Activated T-helper 9 cell treated with anti-CD3 and anti-CD28 coated beads, Interleukin-2, amount 50 U/mL, for 16 hours (primary cell): ENCODE results near the gene CCDC71.
A peak's percentile ranks its signal among the peaks of the same experiment; 100 is the strongest.

ENCODE experiments used
- DNase-seq: peaks from one replicate; pipeline ENCODE4 v3.0.0-alpha.2; 2020; ENCODE audit warnings: low read depth

The CCDC71 gene

DNA sequence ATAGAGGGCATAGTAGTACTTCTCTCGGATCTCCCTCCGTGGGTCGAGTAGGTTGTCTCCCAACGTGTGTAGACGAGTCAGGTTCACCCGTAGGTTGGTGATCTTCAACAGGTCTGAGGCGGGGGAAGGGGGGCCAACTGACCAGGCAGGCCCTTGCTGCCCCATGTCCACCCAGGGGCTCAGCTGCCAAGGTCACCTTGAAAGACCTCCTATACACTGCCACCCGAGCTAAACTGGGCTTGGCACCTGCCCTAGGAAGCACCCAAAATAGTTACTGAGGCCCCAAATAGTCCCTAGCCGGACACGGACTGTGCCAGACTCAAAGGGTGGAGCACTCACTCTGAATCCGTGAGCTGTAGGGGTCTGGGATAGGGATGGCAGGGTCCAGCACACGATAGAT lies 35.1 kb downstream of the CCDC71 start:
- DNase-seq: no peak

- DNase-seq: no peak
Observed at GRCh38 chr3:49124991-49125670, 41.0 kb downstream of the CCDC71 start.

GRCh38 chr3:49124203-49124602 lies 41.9 kb downstream of the CCDC71 start:
- no peak for DNase-seq

GRCh38 chr3:49123687-49124086 lies 42.4 kb downstream of the CCDC71 start:
- DNase-seq: no peak

DNA sequence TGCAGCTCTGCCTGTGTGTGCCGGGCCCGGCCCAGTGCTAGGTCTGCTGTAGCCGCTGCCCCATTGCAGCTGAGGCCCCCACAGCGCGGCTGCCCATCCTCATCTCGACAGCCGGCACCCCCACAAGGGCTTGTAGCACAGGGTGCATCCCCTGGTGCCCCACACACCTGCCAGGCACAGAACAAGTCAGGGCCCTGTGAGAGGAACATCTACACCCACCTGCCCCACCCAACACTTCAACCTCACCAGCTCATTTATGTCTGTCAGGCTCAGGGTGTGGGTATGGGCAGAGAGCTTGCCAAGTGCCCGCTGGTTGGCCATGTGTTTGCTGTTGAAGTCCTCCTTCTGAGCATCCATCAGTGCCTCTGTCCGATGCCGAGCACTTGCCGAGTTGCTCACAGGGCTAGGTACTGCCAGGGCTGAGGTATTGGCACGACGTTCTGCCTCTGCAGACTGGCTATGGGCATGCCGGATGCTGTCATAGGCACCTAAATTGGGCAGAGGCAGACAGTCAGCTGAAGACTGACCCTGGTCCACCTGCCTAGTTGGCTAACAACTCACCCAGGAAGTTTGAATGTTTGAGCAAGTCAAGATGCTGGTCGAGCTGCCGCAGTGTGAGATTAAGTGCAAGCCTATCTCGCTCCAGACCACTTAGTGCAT lies 43.1 kb downstream of the CCDC71 start:
- DNase-seq: no peak

GRCh38 chr3:49122451-49122850 lies 43.7 kb downstream of the CCDC71 start:
- no peak for DNase-seq

DNA sequence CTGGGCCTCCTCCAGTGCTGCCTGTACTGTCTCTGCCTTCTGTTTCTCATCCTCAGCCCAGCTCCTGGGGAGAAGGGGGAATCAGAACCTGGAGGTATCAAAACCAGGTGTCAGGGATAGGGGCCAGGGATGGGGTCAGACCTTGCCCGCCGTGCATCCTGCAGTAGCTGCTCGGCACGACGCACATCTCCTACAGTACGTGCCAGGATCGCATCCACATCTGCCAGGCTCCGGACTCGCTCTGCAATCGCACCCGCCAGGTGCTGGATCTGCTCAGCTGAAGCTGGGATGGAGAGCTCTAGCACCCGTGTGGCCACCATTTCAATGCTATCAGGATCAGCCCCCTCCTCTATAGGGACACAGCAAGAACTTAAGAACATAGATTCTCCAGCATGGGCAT lies 44.1 kb downstream of the CCDC71 start:
- no peak for DNase-seq

DNA sequence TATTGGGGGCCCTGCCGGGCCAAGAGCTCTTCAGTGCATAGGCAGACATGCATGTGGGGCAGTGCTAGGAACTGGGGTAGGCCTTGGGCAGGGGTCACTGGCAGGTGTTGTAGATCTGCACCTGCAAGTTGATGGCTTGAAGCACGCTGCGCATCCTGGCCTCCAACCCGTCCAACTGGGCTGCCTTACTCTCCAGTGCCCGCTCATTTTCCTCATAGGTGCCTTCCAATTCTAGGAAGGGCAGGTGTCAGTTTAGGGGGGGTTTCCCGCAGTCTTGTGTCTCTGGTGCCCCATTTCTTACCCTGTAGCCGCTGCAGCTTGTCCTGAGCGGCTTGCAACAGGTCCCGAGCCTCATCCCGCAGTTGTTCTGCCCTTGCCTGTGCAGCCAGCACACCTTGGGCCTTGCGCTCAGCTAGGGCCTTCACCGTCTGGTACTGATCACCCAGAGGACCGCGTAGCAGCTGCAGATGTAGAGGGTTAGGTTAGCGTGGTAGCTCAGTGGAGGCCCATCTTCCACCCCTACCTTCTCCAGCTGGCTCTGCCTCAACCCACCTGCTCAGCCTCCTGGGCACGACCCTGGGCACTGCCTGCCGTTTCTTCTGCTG lies 44.9 kb downstream of the CCDC71 start:
- DNase-seq: no peak

DNA sequence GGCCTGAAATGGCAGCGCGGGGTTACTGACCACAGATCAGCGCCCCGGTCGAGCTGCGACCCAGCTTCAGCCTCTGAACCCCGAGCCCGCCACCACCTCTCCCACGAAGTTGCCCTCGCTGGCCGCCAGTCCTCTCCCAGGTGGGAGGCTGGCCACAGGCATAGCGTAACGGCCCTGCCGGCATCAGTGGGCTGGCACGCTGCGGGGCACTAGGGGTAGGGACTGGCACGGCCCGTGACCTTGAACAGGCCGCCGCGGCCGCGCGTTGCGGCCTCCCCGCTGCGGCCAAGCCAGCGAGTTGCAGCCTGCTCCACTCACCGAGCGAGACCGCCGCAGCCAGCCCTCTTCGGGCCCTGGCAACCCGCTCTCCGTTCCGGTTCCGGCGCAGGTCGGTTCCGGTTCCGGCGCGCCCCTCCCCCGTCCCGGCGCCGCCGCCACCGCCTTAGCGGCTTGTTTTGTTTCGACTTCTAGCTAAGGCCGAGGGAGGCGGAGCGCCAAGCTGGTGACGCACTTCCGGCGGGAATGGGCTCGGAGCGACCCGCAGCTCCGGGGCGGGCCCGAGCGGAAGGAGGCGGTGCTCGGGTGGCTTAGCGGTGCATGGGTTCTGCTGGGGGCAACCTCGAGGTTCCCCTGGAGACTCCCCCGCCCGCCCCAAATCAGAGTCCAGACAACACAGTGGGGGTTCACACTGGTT lies 45.5 kb downstream of the CCDC71 start, which contains the start of gene USP19:
Gene USP19 (minus strand): TSS at position 386 of the 694 bp plus-strand sequence. CDS start 1,678 bp downstream, outside the sequence.
- DNase-seq: peak; percentile 90

DNA sequence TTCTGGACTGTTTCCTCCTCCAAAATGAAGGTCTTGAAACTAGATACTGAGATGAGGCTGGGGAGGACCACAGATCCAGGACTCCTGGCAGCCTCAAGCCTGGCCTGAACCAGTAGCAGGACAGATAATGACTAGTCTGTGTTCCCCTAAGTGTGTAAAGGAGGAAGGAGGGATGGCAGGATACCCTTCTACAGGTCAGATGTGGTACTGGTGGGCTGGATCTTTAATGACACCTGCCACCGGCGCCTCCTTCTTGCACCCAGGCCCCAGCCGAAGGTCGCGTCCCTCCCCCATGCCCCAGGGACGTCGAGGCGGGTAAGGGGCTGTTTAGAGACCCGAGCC lies 46.1 kb downstream of the CCDC71 start:
- DNase-seq: no peak

- no peak for DNase-seq
Observed at GRCh38 chr3:49119439-49119838, 46.7 kb downstream of the CCDC71 start.

DNA sequence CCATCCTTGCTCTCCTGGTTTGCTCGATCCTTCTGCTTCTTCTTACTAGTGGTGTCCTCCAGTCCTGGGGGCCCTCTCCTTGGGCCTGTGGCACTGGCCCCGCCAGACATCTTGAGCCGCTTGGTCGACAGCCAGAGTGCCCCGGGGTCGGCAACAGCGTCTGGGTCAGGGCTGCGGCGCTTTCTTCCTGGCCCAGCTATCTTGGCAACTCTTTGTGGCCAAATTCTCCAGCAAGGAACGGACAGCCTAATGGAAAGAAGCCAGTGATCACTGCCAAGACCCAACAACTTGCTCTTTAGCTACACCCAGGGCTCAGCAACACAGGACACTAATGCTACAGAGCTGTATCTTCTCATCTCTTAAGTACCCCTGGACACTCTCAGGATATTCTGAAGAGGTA lies 47.1 kb downstream of the CCDC71 start:
- no peak for DNase-seq
